Adrenal gland (tissue), 5 donors: Measurements from ENCODE around the gene ELMO3.

Source experiments
- POLR2A ChIP-seq, 2 donors: fragments of 450-650 bp; IDR thresholded peaks; one replicate each; pipeline ENCODE4 v1.6.1; 2017; ENCODE audit warnings: antibody characterized with exemption in 2 of 2, mild to moderate bottlenecking in 2 of 2, moderate library complexity in 1 of 2
- TF ChIP-seq, protein P1 (sequence below), 6 experiments: fragments of 450-650 bp in 4 of 6; fragments of 200-600 bp in 2 of 6; sonication (generic) in 1 of 6; IDR thresholded peaks; 1 replicate in 5 of 6; 2 replicates in 1 of 6; pipeline versions ENCODE4 v1.5.1 to v1.8.0; 2016 to 2021; ENCODE audit warnings: antibody characterized with exemption in 6 of 6, mild to moderate bottlenecking in 2 of 6, moderate library complexity in 1 of 6
- donor health status: DM: no; HTN: no; CAD: no.

DNA sequence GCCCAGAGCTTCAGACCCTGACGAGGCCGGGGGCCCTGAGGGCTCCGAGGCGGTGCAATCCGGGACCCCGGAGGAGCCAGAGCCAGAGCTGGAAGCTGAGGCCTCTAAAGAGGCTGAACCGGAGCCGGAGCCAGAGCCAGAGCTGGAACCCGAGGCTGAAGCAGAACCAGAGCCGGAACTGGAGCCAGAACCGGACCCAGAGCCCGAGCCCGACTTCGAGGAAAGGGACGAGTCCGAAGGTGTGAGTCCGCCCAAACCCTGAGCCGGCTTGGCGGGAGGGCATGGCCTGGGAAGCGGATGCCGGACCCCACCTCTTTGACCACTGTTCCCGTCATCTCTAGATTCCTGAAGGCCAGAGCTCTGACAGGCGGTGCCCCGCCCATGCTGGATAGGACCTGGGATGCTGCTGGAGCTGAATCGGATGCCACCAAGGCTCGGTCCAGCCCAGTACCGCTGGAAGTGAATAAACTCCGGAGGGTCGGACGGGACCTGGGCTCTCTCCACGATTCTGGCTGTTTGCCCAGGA lies 24.2 kb upstream of the ELMO3 start:
- TF ChIP-seq, protein P1, sequence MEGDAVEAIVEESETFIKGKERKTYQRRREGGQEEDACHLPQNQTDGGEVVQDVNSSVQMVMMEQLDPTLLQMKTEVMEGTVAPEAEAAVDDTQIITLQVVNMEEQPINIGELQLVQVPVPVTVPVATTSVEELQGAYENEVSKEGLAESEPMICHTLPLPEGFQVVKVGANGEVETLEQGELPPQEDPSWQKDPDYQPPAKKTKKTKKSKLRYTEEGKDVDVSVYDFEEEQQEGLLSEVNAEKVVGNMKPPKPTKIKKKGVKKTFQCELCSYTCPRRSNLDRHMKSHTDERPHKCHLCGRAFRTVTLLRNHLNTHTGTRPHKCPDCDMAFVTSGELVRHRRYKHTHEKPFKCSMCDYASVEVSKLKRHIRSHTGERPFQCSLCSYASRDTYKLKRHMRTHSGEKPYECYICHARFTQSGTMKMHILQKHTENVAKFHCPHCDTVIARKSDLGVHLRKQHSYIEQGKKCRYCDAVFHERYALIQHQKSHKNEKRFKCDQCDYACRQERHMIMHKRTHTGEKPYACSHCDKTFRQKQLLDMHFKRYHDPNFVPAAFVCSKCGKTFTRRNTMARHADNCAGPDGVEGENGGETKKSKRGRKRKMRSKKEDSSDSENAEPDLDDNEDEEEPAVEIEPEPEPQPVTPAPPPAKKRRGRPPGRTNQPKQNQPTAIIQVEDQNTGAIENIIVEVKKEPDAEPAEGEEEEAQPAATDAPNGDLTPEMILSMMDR (IDR thresholded peaks at IDR 0.05), result no peak
- no peak for TF ChIP-seq POLR2A (IDR thresholded peaks at IDR 0.05)
